Heart left ventricle (tissue), 13 donors: ENCODE measurements around the gene LRRTM1.

Experiments
- CTCF ChIP-seq, 12 donors: fragments of 200-600 bp; sonication (generic) in 4 of 12; IDR thresholded peaks; one replicate each; pipeline versions ENCODE4 v1.5.0 to v1.8.0; 2018 to 2022; ENCODE audit warnings: antibody characterized with exemption in 12 of 12, mild to moderate bottlenecking in 5 of 12
- POLR2A ChIP-seq, 2 donors: fragments of 450-650 bp; IDR thresholded peaks; one replicate each; pipeline ENCODE4 v1.6.1; 2017; ENCODE audit warnings: antibody characterized with exemption in 2 of 2, mild to moderate bottlenecking in 2 of 2, moderate library complexity in 2 of 2
- donor health status: ischemic (EF 13 %, LVEDD 7.1; RV severe dilation, severe dysfunction).
- donor health status: DM: no; HTN: yes; CAD: no.
- donor health status: DM: no; HTN: no; CAD: no.
- donor health status: ischemic (EF 25% LVEDD 6.9; RV normal size, moderate dysfunction).
- donor health status: ischemic (EF 25% LVEDD 5.7; RV mildly dilated, moderate dysfunction).
- donor health status: ischemic (EF 35%, LVEDD 5.7; RV mildly dilated, moderate dysfunction).
- donor health status: nonischemic (EF 11% LVEDD 7.7; RV severe dilation, severe dysfunction).
- donor health status: DM: yes; HTN: yes; CAD: no.
- donor health status: PGD.
- donor health status: ischemic (EF 29% LVEDD 5.4; RV normal size, mild dysfunction).
- donor health status: nonischemic (EF 23%, LVEDD 6.1; RV moderate dilation, normal function).

- TF ChIP-seq CTCF (IDR thresholded peaks at IDR 0.05) (no peak), POLR2A (IDR thresholded peaks at IDR 0.05) (no peak)
Measured at GRCh38 chr2:80299661-80300060, 4.9 kb downstream of the LRRTM1 start.
